GM18870 (cell line): Measurements from ENCODE around the gene RAD51D.
"Not testable (repeated sequence)": the region's sequence is repeated elsewhere in the genome, so short reads cannot be mapped to it uniquely, and the experiment has no call there.

Experiments
- ATAC-seq: cut with Tn5 transposase; IDR thresholded peaks from one replicate; pipeline ENCODE4 v1.9.1; 2021; ENCODE audit warnings: moderate library complexity; ENCODE audit not compliant: unreplicated experiment

Gene RAD51D

GRCh38 chr17:35119370-35120165, at the start of gene RAD51D:
TSS of gene RAD51D (minus strand) at chr17:35119860. CDS start at chr17:35119613, 247 bp downstream.
- ATAC-seq, result peak; percentile 52

GRCh38 chr17:35167666-35168065, 48.0 kb upstream of the RAD51D start:
- no peak for ATAC-seq

GRCh38 chr17:35167046-35167445, 47.4 kb upstream of the RAD51D start:
- no peak for ATAC-seq

GRCh38 chr17:35166526-35166925, 46.9 kb upstream of the RAD51D start:
- no peak for ATAC-seq

- ATAC-seq, result no peak
These were observed 45.1 kb upstream of the RAD51D start for GRCh38 chr17:35164716-35165115.

GRCh38 chr17:35163886-35164285, 44.2 kb upstream of the RAD51D start:
- no peak for ATAC-seq

GRCh38 chr17:35162755-35163154, 43.1 kb upstream of the RAD51D start:
- no peak for ATAC-seq

GRCh38 chr17:35161281-35161761, 41.7 kb upstream of the RAD51D start:
- ATAC-seq, result no peak

GRCh38 chr17:35160354-35161201, 40.9 kb upstream of the RAD51D start:
- no peak for ATAC-seq

GRCh38 chr17:35159940-35160339, 40.3 kb upstream of the RAD51D start:
- ATAC-seq, result no peak

- no peak for ATAC-seq
These were observed 35.6 kb upstream of the RAD51D start for GRCh38 chr17:35155246-35155645.

GRCh38 chr17:35154196-35155165, 34.8 kb upstream of the RAD51D start:
- no peak for ATAC-seq

- ATAC-seq, result no peak
These were observed 32.9 kb upstream of the RAD51D start for GRCh38 chr17:35152421-35153140.

- ATAC-seq, result not testable (repeated sequence)
These were observed 31.4 kb upstream of the RAD51D start for GRCh38 chr17:35151080-35151479.

- ATAC-seq, result no peak
These were observed 30.3 kb upstream of the RAD51D start for GRCh38 chr17:35149941-35150340.

GRCh38 chr17:35148144-35148543, 28.5 kb upstream of the RAD51D start:
- ATAC-seq, result no peak

GRCh38 chr17:35147375-35147905, 27.8 kb upstream of the RAD51D start, which contains the start of gene UNC45B:
TSS of gene UNC45B (plus strand) at chr17:35147817. CDS start at chr17:35148264, 447 bp downstream.
- ATAC-seq, result no peak

- ATAC-seq, result no peak
These were observed 26.7 kb upstream of the RAD51D start for GRCh38 chr17:35146214-35146833.

GRCh38 chr17:35144840-35145239, 25.2 kb upstream of the RAD51D start:
- no peak for ATAC-seq
